Measurements from ENCODE around the gene BCL2L11.

The BCL2L11 gene

GRCh38 chr2:111198701-111199100, 78.0 kb downstream of the BCL2L11 start:
- DNase-seq: no peak

- DNase-seq: no peak
Measured at GRCh38 chr2:111199840-111200239, 79.1 kb downstream of the BCL2L11 start.

- peak; percentile 77 to 95 for DNase-seq
Measured at GRCh38 chr2:111200333-111200881, 79.7 kb downstream of the BCL2L11 start.

- DNase-seq: no peak
Measured at GRCh38 chr2:111201214-111201613, 80.5 kb downstream of the BCL2L11 start.

- DNase-seq: no peak
Measured at GRCh38 chr2:111202266-111203040, 81.7 kb downstream of the BCL2L11 start.

GRCh38 chr2:111204706-111205105, 84.0 kb downstream of the BCL2L11 start:
- DNase-seq: no peak

- DNase-seq: peak in 1 of 2 experiments; percentile 31
Measured at GRCh38 chr2:111205774-111206173, 85.1 kb downstream of the BCL2L11 start.

- DNase-seq: no peak
Measured at GRCh38 chr2:111207851-111208250, 87.1 kb downstream of the BCL2L11 start.

GRCh38 chr2:111208639-111209038, 87.9 kb downstream of the BCL2L11 start:
- no peak for DNase-seq

GRCh38 chr2:111209045-111209514, 88.4 kb downstream of the BCL2L11 start:
- no peak for DNase-seq

- DNase-seq: no peak
Measured at GRCh38 chr2:111210036-111210435, 89.3 kb downstream of the BCL2L11 start.

GRCh38 chr2:111213877-111214276, 93.2 kb downstream of the BCL2L11 start:
- no peak for DNase-seq

GRCh38 chr2:111216811-111217652, 96.3 kb downstream of the BCL2L11 start:
- no peak for DNase-seq

Measured in NCI-H2081 (cell line).